Uterus (tissue), 2 donors: Measurements from ENCODE around the gene PSMC3.

Source experiments
- POLR2A ChIP-seq, 2 donors: fragments of 450-650 bp; IDR thresholded peaks; one replicate each; pipeline ENCODE4 v1.6.1; 2016; ENCODE audit warnings: antibody characterized with exemption in 2 of 2, mild to moderate bottlenecking in 1 of 2, moderate library complexity in 1 of 2
- TF ChIP-seq, protein P1 (sequence below), 4 experiments: fragments of 200-600 bp in 2 of 4; fragments of 450-650 bp in 2 of 4; sonication (generic) in 2 of 4; IDR thresholded peaks; one replicate each; pipeline ENCODE4 v1.5.1; 2016 to 2019; ENCODE audit warnings: antibody characterized with exemption in 4 of 4, mild to moderate bottlenecking in 2 of 4, moderate library complexity in 1 of 4

DNA sequence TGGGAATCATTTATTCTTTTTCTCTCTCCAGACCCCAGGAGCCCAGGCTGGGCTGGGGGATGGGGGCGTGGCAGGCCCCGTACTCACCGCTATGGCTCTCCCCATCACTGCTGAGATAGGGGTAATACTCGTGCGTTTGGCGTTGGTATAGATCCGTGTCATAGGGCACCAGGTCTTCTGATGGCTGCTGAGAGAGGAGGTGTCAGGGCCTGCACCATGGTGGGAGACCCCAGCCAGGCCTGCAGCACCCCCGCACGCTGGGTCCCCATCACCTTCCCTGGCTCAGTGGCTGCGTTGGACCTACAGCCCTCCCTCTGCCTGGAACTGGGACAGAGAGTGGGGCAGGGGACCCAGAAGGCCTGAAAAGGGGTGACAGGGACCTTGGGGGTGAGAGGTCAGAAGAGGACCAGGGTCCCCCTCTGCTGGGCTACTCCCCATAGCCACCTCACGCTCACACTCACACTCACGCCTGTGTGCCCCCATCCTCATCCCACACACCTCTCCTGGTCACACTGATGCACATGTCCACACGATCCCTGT lies 50.6 kb downstream of the PSMC3 start:
- TF ChIP-seq, protein P1, sequence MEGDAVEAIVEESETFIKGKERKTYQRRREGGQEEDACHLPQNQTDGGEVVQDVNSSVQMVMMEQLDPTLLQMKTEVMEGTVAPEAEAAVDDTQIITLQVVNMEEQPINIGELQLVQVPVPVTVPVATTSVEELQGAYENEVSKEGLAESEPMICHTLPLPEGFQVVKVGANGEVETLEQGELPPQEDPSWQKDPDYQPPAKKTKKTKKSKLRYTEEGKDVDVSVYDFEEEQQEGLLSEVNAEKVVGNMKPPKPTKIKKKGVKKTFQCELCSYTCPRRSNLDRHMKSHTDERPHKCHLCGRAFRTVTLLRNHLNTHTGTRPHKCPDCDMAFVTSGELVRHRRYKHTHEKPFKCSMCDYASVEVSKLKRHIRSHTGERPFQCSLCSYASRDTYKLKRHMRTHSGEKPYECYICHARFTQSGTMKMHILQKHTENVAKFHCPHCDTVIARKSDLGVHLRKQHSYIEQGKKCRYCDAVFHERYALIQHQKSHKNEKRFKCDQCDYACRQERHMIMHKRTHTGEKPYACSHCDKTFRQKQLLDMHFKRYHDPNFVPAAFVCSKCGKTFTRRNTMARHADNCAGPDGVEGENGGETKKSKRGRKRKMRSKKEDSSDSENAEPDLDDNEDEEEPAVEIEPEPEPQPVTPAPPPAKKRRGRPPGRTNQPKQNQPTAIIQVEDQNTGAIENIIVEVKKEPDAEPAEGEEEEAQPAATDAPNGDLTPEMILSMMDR (IDR thresholded peaks at IDR 0.05), result no peak
- no peak for TF ChIP-seq POLR2A (IDR thresholded peaks at IDR 0.05)
